ENCODE results near the gene CCDC102B.
"Not testable (repeated sequence)": the region's sequence is repeated elsewhere in the genome, so short reads cannot be mapped to it uniquely, and the experiment has no call there.

Gene CCDC102B

GRCh38 chr18:68995675-68996074 lies 197.8 kb downstream of the CCDC102B start:
- no peak overlapping the region for H3K9ac ChIP-seq
- H2AFZ ChIP-seq, result no peak overlapping the region
- H3K4me2 ChIP-seq (ENCODE audit: low read length), result no peak overlapping the region
- H3K27ac ChIP-seq, result no peak overlapping the region
- no peaks in the 10 kb centered on the region for H3K27me3 ChIP-seq (ENCODE audit: control insufficient read depth, insufficient read depth, low read length)
- H3K9me3 ChIP-seq (ENCODE audit: control insufficient read depth, low read length), result no peaks in the 10 kb centered on the region
- H3K4me1 ChIP-seq, result no peaks in the 10 kb centered on the region
- no peaks in the 10 kb centered on the region for H3K36me3 ChIP-seq (ENCODE audit: control insufficient read depth, insufficient read depth, low read length)
- no peak overlapping the region for H3K4me3 ChIP-seq (ENCODE audit: low read depth, low read length)
- H3K79me2 ChIP-seq, result no peaks in the 10 kb centered on the region
- TF ChIP-seq, protein P1, sequence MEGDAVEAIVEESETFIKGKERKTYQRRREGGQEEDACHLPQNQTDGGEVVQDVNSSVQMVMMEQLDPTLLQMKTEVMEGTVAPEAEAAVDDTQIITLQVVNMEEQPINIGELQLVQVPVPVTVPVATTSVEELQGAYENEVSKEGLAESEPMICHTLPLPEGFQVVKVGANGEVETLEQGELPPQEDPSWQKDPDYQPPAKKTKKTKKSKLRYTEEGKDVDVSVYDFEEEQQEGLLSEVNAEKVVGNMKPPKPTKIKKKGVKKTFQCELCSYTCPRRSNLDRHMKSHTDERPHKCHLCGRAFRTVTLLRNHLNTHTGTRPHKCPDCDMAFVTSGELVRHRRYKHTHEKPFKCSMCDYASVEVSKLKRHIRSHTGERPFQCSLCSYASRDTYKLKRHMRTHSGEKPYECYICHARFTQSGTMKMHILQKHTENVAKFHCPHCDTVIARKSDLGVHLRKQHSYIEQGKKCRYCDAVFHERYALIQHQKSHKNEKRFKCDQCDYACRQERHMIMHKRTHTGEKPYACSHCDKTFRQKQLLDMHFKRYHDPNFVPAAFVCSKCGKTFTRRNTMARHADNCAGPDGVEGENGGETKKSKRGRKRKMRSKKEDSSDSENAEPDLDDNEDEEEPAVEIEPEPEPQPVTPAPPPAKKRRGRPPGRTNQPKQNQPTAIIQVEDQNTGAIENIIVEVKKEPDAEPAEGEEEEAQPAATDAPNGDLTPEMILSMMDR (IDR thresholded peaks at IDR 0.05), result no peak

DNA sequence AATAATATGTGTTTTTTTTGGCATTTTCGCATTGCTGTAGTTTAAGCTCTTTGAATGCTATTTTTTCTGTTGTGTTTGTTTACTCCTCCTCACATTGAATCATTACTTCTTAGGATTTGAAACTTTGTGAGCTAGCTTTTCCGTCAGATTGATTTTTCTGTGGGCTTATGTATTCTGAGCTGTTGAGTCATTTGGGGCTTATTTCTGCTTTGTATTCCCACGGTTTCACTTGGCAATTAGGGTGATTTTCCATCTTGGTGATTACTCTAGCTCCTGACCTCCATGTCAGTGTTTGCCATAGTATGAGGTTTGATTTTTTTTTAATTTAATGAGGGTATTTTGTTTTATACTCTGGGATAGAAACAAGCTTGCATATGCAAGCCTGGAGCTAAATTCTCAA lies 200.0 kb downstream of the CCDC102B start:
- TF ChIP-seq, protein P1 (IDR thresholded peaks at IDR 0.05), result no peak
- Histone ChIP-seq H3K4me1 (no peaks in the 10 kb centered on the region), H3K4me2 (ENCODE audit: low read length) (no peak overlapping the region)

GRCh38 chr18:69000366-69000765 lies 202.5 kb downstream of the CCDC102B start:
- Histone ChIP-seq H3K36me3 (ENCODE audit: control insufficient read depth, insufficient read depth, low read length) (no peaks in the 10 kb centered on the region), H3K4me1 (no peaks in the 10 kb centered on the region), H3K9me3 (ENCODE audit: control insufficient read depth, low read length) (no peaks in the 10 kb centered on the region), H3K4me3 (ENCODE audit: low read depth, low read length) (no peak overlapping the region), H2AFZ (no peak overlapping the region), H3K9ac (no peak overlapping the region), H3K79me2 (no peaks in the 10 kb centered on the region), H3K27ac (no peak overlapping the region), H3K4me2 (ENCODE audit: low read length) (no peak overlapping the region), H3K27me3 (ENCODE audit: control insufficient read depth, insufficient read depth, low read length) (no peaks in the 10 kb centered on the region)
- TF ChIP-seq, protein P1 (IDR thresholded peaks at IDR 0.05), result no peak

More for the DNA sequence above, 200.0 kb downstream of the CCDC102B start:
- no peak overlapping the region for H3K4me3 ChIP-seq (ENCODE audit: low read depth, low read length)
- H2AFZ ChIP-seq, result no peak overlapping the region
- H3K9ac ChIP-seq, result no peak overlapping the region
- H3K27me3 ChIP-seq (ENCODE audit: control insufficient read depth, insufficient read depth, low read length), result no peaks in the 10 kb centered on the region
- H3K27ac ChIP-seq, result no peak overlapping the region
- H3K79me2 ChIP-seq, result no peaks in the 10 kb centered on the region
- H3K9me3 ChIP-seq (ENCODE audit: control insufficient read depth, low read length), result no peaks in the 10 kb centered on the region
- H3K36me3 ChIP-seq (ENCODE audit: control insufficient read depth, insufficient read depth, low read length), result no peaks in the 10 kb centered on the region

DNA sequence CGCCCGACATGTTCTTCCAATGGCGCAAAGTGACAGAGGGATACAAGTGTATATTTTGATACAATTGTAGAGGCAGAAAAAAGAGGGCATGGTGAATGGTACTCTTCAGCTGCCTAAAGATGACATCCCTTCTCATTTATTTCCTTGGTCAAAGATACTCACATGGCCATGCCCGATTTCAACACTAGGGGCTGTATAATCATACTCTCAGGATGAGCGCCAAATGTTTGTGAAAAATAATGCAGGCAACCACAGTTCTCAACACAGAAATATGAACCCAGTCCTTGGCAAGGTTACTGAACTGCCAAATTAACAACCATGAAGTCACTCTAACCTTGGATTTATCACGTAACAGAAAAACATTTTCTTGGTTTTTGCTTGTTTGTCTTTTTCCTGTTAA lies 204.4 kb downstream of the CCDC102B start:
- H3K36me3 ChIP-seq (ENCODE audit: control insufficient read depth, insufficient read depth, low read length), result no peaks in the 10 kb centered on the region
- H3K4me3 ChIP-seq (ENCODE audit: low read depth, low read length), result no peak overlapping the region
- H3K27ac ChIP-seq, result no peak overlapping the region
- TF ChIP-seq, protein P1 (IDR thresholded peaks at IDR 0.05), result no peak
- no peaks in the 10 kb centered on the region for H3K27me3 ChIP-seq (ENCODE audit: control insufficient read depth, insufficient read depth, low read length)
- H3K9me3 ChIP-seq (ENCODE audit: control insufficient read depth, low read length), result no peaks in the 10 kb centered on the region
- no peak overlapping the region for H3K4me2 ChIP-seq (ENCODE audit: low read length)
- H2AFZ ChIP-seq, result no peak overlapping the region
- H3K79me2 ChIP-seq, result no peaks in the 10 kb centered on the region
- no peaks in the 10 kb centered on the region for H3K4me1 ChIP-seq
- H3K9ac ChIP-seq, result no peak overlapping the region

GRCh38 chr18:69006212-69006611 lies 208.3 kb downstream of the CCDC102B start:
- H3K4me3 ChIP-seq (ENCODE audit: low read depth, low read length); H3K4me1 ChIP-seq; H3K27ac ChIP-seq; H3K9ac ChIP-seq; H2AFZ ChIP-seq; H3K4me2 ChIP-seq (ENCODE audit: low read length); H3K36me3 ChIP-seq (ENCODE audit: control insufficient read depth, insufficient read depth, low read length); H3K79me2 ChIP-seq; H3K27me3 ChIP-seq (ENCODE audit: control insufficient read depth, insufficient read depth, low read length); H3K9me3 ChIP-seq (ENCODE audit: control insufficient read depth, low read length): not testable (repeated sequence)

Data from parathyroid adenoma (tissue), 2 donors.